Uterus (tissue), 4 donors: ENCODE results near the gene PEAR1. TPM values are rescaled to one million over a fixed set of nuclear protein-coding genes. Genes with fewer than 3 reads are reported as not detected.

Source experiments
- DNase-seq, 2 donors: peaks; one replicate each; pipeline ENCODE4 v3.0.0-alpha.2; 2019 to 2020
- H3K27ac ChIP-seq, 2 donors: fragments of 200-600 bp; sonication (generic); 1 replicate in 1 of 2; 2 replicates in 1 of 2; pipeline ENCODE4 v1.5.1; 2016 to 2018
- H3K27me3 ChIP-seq, 2 donors: fragments of 200-600 bp; sonication (generic); one replicate each; pipeline ENCODE4 v1.5.1; 2018 to 2019; ENCODE audit warnings: control low read depth in 1 of 2
- H3K36me3 ChIP-seq, 2 donors: fragments of 200-600 bp; sonication (generic); one replicate each; pipeline ENCODE4 v1.5.1; 2019; ENCODE audit warnings: control low read depth in 1 of 2
- H3K4me1 ChIP-seq, 2 donors: fragments of 200-600 bp; sonication (generic); one replicate each; pipeline ENCODE4 v1.5.1; 2018 to 2019; ENCODE audit warnings: control low read depth in 1 of 2
- H3K4me3 ChIP-seq, 2 donors: fragments of 200-600 bp; sonication (generic); 1 replicate in 1 of 2; 2 replicates in 1 of 2; pipeline ENCODE4 v1.5.1; 2018 to 2019; ENCODE audit warnings: mild to moderate bottlenecking in 1 of 2
- H3K9me3 ChIP-seq, 2 donors: fragments of 200-600 bp; sonication (generic); one replicate each; pipeline ENCODE4 v1.5.1; 2019; ENCODE audit warnings: control low read depth in 1 of 2
- CTCF ChIP-seq, 4 experiments: fragments of 200-600 bp in 2 of 4; fragments of 450-650 bp in 2 of 4; sonication (generic) in 2 of 4; IDR thresholded peaks; one replicate each; pipeline ENCODE4 v1.5.1; 2016 to 2019; ENCODE audit warnings: antibody characterized with exemption in 4 of 4, mild to moderate bottlenecking in 2 of 4, moderate library complexity in 1 of 4
- POLR2A ChIP-seq, 2 donors: fragments of 450-650 bp; IDR thresholded peaks; one replicate each; pipeline ENCODE4 v1.6.1; 2016; ENCODE audit warnings: antibody characterized with exemption in 2 of 2, mild to moderate bottlenecking in 1 of 2, moderate library complexity in 1 of 2
- intact Hi-C: fragments of 100-400 bp; cut with DNase I; formaldehyde crosslinking; loops from one replicate; pipeline ENCODE4 v1.15.1; 2023; ENCODE audit warnings: low total_unique reads
- total RNA-seq, 4 donors: library from RNA; depleted of rRNA in 3 of 4; stranded (reverse); fragments of >200 nt in 3 of 4; gene quantifications; one replicate each; pipeline versions ENCODE4 v1.1.0 to v1.2.4, GENCODE V29; 2014 to 2023
- donor health status: DM: yes; HTN: yes; CAD: no.

Gene PEAR1
- total RNA-seq, 4 donors from 2014 or later, result 7.4 to 41.8 (median 17.9) TPM

- H3K36me3 ChIP-seq, result no peaks in the 10 kb centered on the region
- no peaks in the 10 kb centered on the region for H3K9me3 ChIP-seq
- no peak for TF ChIP-seq POLR2A (IDR thresholded peaks at IDR 0.05)
- TF ChIP-seq CTCF (IDR thresholded peaks at IDR 0.05), result no peak
- no peak for DNase-seq
- H3K27ac ChIP-seq, result no peak overlapping the region
- H3K4me1 ChIP-seq, result no peaks in the 10 kb centered on the region
- no peak overlapping the region for H3K4me3 ChIP-seq
- intact Hi-C loops, result no loop called here
- peaks cover 4 to 8% of the 10 kb centered on the region in 2 donors for H3K27me3 ChIP-seq
Measured at GRCh38 chr1:156849151-156849496, 44.4 kb upstream of the PEAR1 start.

GRCh38 chr1:156851779-156852417 is 41.6 kb upstream of the PEAR1 start:
- intact Hi-C loops, result no loop called here
- no peak overlapping the region for H3K27ac ChIP-seq

GRCh38 chr1:156852418-156852874 is 41.1 kb upstream of the PEAR1 start:
- no peak overlapping the region for H3K27ac ChIP-seq
- H3K9me3 ChIP-seq, result no peaks in the 10 kb centered on the region
- H3K4me3 ChIP-seq, result no peak overlapping the region
- H3K4me1 ChIP-seq, result no peaks in the 10 kb centered on the region
- H3K36me3 ChIP-seq, result no peaks in the 10 kb centered on the region
- peak in 1 of 2 donors; percentile 50 for DNase-seq
- H3K27me3 ChIP-seq, result no peaks in the 10 kb centered on the region
- intact Hi-C loops, result no loop called here
- TF ChIP-seq POLR2A (IDR thresholded peaks at IDR 0.05), result no peak
- TF ChIP-seq CTCF (IDR thresholded peaks at IDR 0.05), result no peak

More at GRCh38 chr1:156851779-156852417, 41.6 kb upstream of the PEAR1 start:
- TF ChIP-seq POLR2A (IDR thresholded peaks at IDR 0.05) (no peak), CTCF (IDR thresholded peaks at IDR 0.05) (no peak)
- Histone ChIP-seq H3K4me3 (no peak overlapping the region), H3K9me3 (no peaks in the 10 kb centered on the region), H3K36me3 (no peaks in the 10 kb centered on the region), H3K27me3 (no peaks in the 10 kb centered on the region), H3K4me1 (no peaks in the 10 kb centered on the region)
- DNase-seq, result no peak

- Histone ChIP-seq H3K9me3 (no peaks in the 10 kb centered on the region), H3K4me1 (peaks cover 0 to 4% of the 10 kb centered on the region in 2 donors), H3K27me3 (no peaks in the 10 kb centered on the region), H3K27ac (no peak overlapping the region), H3K36me3 (no peaks in the 10 kb centered on the region), H3K4me3 (no peak overlapping the region)
- no peak for DNase-seq
- no peak for TF ChIP-seq POLR2A (IDR thresholded peaks at IDR 0.05)
- TF ChIP-seq CTCF (IDR thresholded peaks at IDR 0.05), result no peak
- intact Hi-C loops, result no loop called here
Measured at GRCh38 chr1:156853761-156854160, 39.8 kb upstream of the PEAR1 start.

GRCh38 chr1:156854634-156855033 is 38.9 kb upstream of the PEAR1 start:
- TF ChIP-seq POLR2A (IDR thresholded peaks at IDR 0.05) (no peak), CTCF (IDR thresholded peaks at IDR 0.05) (no peak)
- DNase-seq, result no peak
- H3K4me1 ChIP-seq, result peaks cover 0 to 10% of the 10 kb centered on the region in 2 donors
- no peak overlapping the region for H3K4me3 ChIP-seq
- H3K27ac ChIP-seq, result no peak overlapping the region
- no peaks in the 10 kb centered on the region for H3K9me3 ChIP-seq
- H3K27me3 ChIP-seq, result no peaks in the 10 kb centered on the region
- H3K36me3 ChIP-seq, result no peaks in the 10 kb centered on the region
- intact Hi-C loops, result no loop called here
